ENCODE data around the gene SARS1. TPM values are rescaled to one million over a fixed set of nuclear protein-coding genes. Genes with fewer than 3 reads are reported as not detected.

SARS1 gene
- total RNA-seq, 1 experiment from 2014 or later, result 492 TPM

DNA sequence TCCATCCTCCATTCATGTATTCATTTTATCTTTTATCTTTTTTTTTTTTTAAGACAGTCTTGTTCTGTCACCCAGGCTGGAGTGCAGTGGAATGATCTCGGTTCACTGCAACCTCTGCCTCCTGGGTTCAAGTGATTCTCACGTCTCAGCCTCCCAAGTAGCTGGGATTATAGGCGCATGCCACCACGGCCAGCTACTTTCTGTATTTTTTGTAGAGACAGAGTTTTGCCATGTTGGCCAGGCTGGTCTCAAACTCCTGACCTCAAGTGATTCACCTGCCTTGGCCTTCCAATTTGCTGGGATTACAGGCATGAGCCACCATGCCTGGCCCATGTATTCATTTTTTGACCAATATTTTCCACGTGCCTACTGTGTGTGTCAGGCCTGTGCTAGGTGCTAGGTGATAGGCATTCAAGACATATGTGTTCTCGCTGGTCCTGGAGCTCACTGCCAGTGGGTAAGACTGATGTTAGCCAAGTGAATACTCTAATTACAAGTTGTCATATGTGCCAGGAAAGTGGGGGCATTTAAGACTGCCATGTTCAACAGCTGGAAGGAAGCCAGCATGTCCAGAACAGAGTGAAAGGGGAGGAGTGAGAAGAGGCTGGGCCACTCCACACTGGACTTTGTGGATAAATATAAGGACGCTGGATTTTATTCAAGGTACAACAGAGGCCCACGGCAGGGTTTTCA lies 30.3 kb downstream of the SARS1 start:
- no TSS peak for BruUV-seq (replicated peaks)
- ChIA-PET CTCF (no interaction called here), POLR2A (interaction anchor here (0.7 kb wide), 1 partner anchor 27 kb away, joined by 3 read pairs; no protein-coding TSS in a partner anchor)
- H3K4me1 Mint-ChIP-seq (ENCODE audit: insufficient read depth, unreplicated experiment), result peaks cover 18% of the 10 kb centered on the region
- TF ChIP-seq, protein P1, sequence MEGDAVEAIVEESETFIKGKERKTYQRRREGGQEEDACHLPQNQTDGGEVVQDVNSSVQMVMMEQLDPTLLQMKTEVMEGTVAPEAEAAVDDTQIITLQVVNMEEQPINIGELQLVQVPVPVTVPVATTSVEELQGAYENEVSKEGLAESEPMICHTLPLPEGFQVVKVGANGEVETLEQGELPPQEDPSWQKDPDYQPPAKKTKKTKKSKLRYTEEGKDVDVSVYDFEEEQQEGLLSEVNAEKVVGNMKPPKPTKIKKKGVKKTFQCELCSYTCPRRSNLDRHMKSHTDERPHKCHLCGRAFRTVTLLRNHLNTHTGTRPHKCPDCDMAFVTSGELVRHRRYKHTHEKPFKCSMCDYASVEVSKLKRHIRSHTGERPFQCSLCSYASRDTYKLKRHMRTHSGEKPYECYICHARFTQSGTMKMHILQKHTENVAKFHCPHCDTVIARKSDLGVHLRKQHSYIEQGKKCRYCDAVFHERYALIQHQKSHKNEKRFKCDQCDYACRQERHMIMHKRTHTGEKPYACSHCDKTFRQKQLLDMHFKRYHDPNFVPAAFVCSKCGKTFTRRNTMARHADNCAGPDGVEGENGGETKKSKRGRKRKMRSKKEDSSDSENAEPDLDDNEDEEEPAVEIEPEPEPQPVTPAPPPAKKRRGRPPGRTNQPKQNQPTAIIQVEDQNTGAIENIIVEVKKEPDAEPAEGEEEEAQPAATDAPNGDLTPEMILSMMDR (IDR thresholded peaks at IDR 0.05; ENCODE audit: unreplicated experiment), result no peak
- no peak overlapping the region for H3K27ac Mint-ChIP-seq (ENCODE audit: low read depth, unreplicated experiment)
- peaks cover 38% of the 10 kb centered on the region for H3K36me3 Mint-ChIP-seq (ENCODE audit: insufficient read depth, unreplicated experiment)
- intact Hi-C loops (cut with micrococcal nuclease), result no loop called here
- H3K9me3 Mint-ChIP-seq (ENCODE audit: unreplicated experiment), result no peaks in the 10 kb centered on the region
- no peaks in the 10 kb centered on the region for H3K27me3 Mint-ChIP-seq (ENCODE audit: insufficient read depth, unreplicated experiment)
- DNase-seq (ENCODE audit: unreplicated experiment), result no peak
- H3K4me3 Mint-ChIP-seq (ENCODE audit: unreplicated experiment), result no peak overlapping the region

DNA sequence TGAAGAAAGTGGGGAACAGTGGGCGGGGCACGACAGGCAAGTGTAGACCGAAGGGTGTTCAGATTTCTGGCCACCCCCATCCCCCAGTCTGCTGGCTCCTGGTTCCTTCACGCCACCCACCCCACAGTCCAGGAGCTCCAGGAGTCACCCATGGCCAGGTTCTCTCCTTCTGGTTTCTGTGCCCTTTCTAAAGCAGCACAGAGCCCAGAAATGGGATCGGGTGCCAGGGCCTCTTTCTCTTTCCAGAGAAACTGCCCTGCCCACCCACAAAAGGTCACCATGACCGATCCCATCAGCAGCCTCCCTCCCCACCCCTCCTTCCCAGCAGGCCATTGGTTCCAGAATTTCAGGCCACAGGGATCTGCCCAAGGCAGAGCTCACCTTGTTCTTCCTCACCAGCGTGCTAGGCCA lies 32.4 kb downstream of the SARS1 start:
- Mint-ChIP-seq H3K9me3 (ENCODE audit: unreplicated experiment) (no peaks in the 10 kb centered on the region), H3K27ac (ENCODE audit: low read depth, unreplicated experiment) (no peak overlapping the region), H3K4me1 (ENCODE audit: insufficient read depth, unreplicated experiment) (no peaks in the 10 kb centered on the region), H3K4me3 (ENCODE audit: unreplicated experiment) (no peak overlapping the region), H3K36me3 (ENCODE audit: insufficient read depth, unreplicated experiment) (peaks cover 16% of the 10 kb centered on the region), H3K27me3 (ENCODE audit: insufficient read depth, unreplicated experiment) (no peaks in the 10 kb centered on the region)
- BruUV-seq (replicated peaks), result no TSS peak
- no peak for DNase-seq (ENCODE audit: unreplicated experiment)
- TF ChIP-seq, protein P1 (IDR thresholded peaks at IDR 0.05; ENCODE audit: unreplicated experiment), result no peak
- POLR2A ChIA-PET, result interaction anchor here (0.7 to 1.7 kb wide), 3 partner anchors 9 to 24 kb away, joined by 4 to 6 read pairs (median 4); no protein-coding TSS in a partner anchor
- CTCF ChIA-PET, result interaction anchor here (0.7 to 1.5 kb wide), 3 partner anchors 15 to 50 kb away, joined by 3 to 4 read pairs (median 3); no protein-coding TSS in a partner anchor
- intact Hi-C loops (cut with micrococcal nuclease), result no loop called here

GRCh38 chr1:109247401-109248365 lies 34.0 kb downstream of the SARS1 start:
- no peak for DNase-seq (ENCODE audit: unreplicated experiment)
- POLR2A ChIA-PET, result interaction anchor here (0.5 to 1.5 kb wide), 6 partner anchors 9 to 221 kb away, joined by 3 to 8 read pairs (median 3); partner anchors contain the start of gene SARS1
- BruUV-seq (replicated peaks), result no TSS peak

More at GRCh38 chr1:109247401-109248365, 34.0 kb downstream of the SARS1 start:
- Mint-ChIP-seq H3K9me3 (ENCODE audit: unreplicated experiment) (no peaks in the 10 kb centered on the region), H3K27me3 (ENCODE audit: insufficient read depth, unreplicated experiment) (no peaks in the 10 kb centered on the region), H3K36me3 (ENCODE audit: insufficient read depth, unreplicated experiment) (peaks cover 4% of the 10 kb centered on the region), H3K27ac (ENCODE audit: low read depth, unreplicated experiment) (no peak overlapping the region), H3K4me3 (ENCODE audit: unreplicated experiment) (no peak overlapping the region), H3K4me1 (ENCODE audit: insufficient read depth, unreplicated experiment) (no peaks in the 10 kb centered on the region)
- intact Hi-C loops (cut with micrococcal nuclease), result no loop called here
- TF ChIP-seq, protein P1 (IDR thresholded peaks at IDR 0.05; ENCODE audit: unreplicated experiment), result no peak
- CTCF ChIA-PET, result interaction anchor here (0.5 to 1.9 kb wide), 8 partner anchors 14 to 526 kb away, joined by 3 to 5 read pairs (median 3); no protein-coding TSS in a partner anchor

All from MCF 10A (cell line).